MM.1S (cell line): ENCODE data around the gene CENPE.

Experiments used
- DNase-seq: peaks from one replicate; pipeline ENCODE4 v3.0.0-alpha.2; 2015
- H2AFZ ChIP-seq: fragments of 300-600 bp; sonication (generic); 2 replicates; pipeline ENCODE4 v1.6.0; 2016; ENCODE audit warnings: antibody characterized with exemption, low read length
- H3F3A ChIP-seq: fragments of 300-600 bp; sonication (generic); 2 replicates; pipeline ENCODE4 v1.6.1; 2016; ENCODE audit warnings: mild to moderate bottlenecking, antibody characterized with exemption, low read length, moderate library complexity, mixed read lengths; ENCODE audit not compliant: insufficient read depth
- H3K27ac ChIP-seq: fragments of 300-600 bp; sonication (generic); 2 replicates; pipeline ENCODE4 v1.5.1; 2016; ENCODE audit warnings: mild to moderate bottlenecking, low read length
- H3K27me3 ChIP-seq: fragments of 300-600 bp; sonication (generic); replicated peaks from 2 replicates; pipeline ENCODE4 v1.6.0; 2016; ENCODE audit warnings: low read length; ENCODE audit not compliant: insufficient read depth
- H3K36me3 ChIP-seq: fragments of 300-600 bp; sonication (generic); replicated peaks from 2 replicates; pipeline ENCODE4 v1.6.1; 2016; ENCODE audit warnings: mild to moderate bottlenecking, low read length, mixed read lengths; ENCODE audit not compliant: insufficient read depth
- H3K4me1 ChIP-seq: fragments of 300-600 bp; sonication (generic); 2 replicates; pipeline ENCODE4 v1.6.1; 2016; ENCODE audit warnings: low read length, mixed read lengths
- H3K4me2 ChIP-seq: fragments of 300-600 bp; sonication (generic); 2 replicates; pipeline ENCODE4 v1.6.0; 2016; ENCODE audit warnings: low read depth, low read length
- H3K4me3 ChIP-seq: fragments of 300-600 bp; sonication (generic); 2 replicates; pipeline ENCODE4 v1.5.1; 2016; ENCODE audit warnings: low read length, mixed read lengths
- H3K79me2 ChIP-seq: fragments of 300-600 bp; sonication (generic); 2 replicates; pipeline ENCODE4 v1.6.1; 2016; ENCODE audit warnings: mixed run types, low read length, mixed read lengths
- H3K9ac ChIP-seq: fragments of 300-600 bp; sonication (generic); 2 replicates; pipeline ENCODE4 v1.6.1; 2016; ENCODE audit warnings: low read length, mixed read lengths
- H3K9me2 ChIP-seq: fragments of 300-600 bp; sonication (generic); replicated peaks from 2 replicates; pipeline ENCODE4 v1.6.1; 2016; ENCODE audit warnings: mild to moderate bottlenecking, low read length, mixed read lengths; ENCODE audit not compliant: insufficient read depth
- H3K9me3 ChIP-seq: fragments of 300-600 bp; sonication (generic); replicated peaks from 2 replicates; pipeline ENCODE4 v1.6.1; 2016; ENCODE audit warnings: mild to moderate bottlenecking, low read length, mixed read lengths; ENCODE audit not compliant: insufficient read depth
- H4K20me1 ChIP-seq: fragments of 300-600 bp; sonication (generic); 2 replicates; pipeline ENCODE4 v1.6.1; 2016; ENCODE audit warnings: mild to moderate bottlenecking, low read length, moderate library complexity, mixed read lengths; ENCODE audit not compliant: insufficient read depth
- CTCF ChIP-seq: fragments of 300-600 bp; sonication (generic); IDR thresholded peaks from 2 replicates; pipeline ENCODE4 v1.5.1; 2016; ENCODE audit warnings: antibody characterized with exemption, low read length, mixed read lengths
- EZH2 ChIP-seq: fragments of 300-600 bp; sonication (generic); optimal IDR thresholded peaks from 2 replicates; pipeline ENCODE3; 2017; ENCODE audit warnings: low read depth, mild to moderate bottlenecking, antibody characterized with exemption, low read length, mixed read lengths
- EZH2phosphoT487 ChIP-seq: fragments of 300-600 bp; sonication (generic); IDR thresholded peaks from 2 replicates; pipeline ENCODE4 v1.6.1; 2018; ENCODE audit warnings: antibody characterized with exemption, low read length

Gene CENPE

GRCh38 chr4:103158760-103159159, 39.4 kb downstream of the CENPE start:
- Histone ChIP-seq H3K4me1 (peaks cover 17% of the 10 kb centered on the region; the same call in 1 of the 2 replicates), H4K20me1 (no peaks in the 10 kb centered on the region), H3K27ac (peak overlapping the region; percentile 72), H3K4me2 (peak overlapping the region; percentile 80), H3K9me3 (no peaks in the 10 kb centered on the region), H3K9ac (peak overlapping the region; percentile 50; the same call in 1 of the 2 replicates), H3K9me2 (no peaks in the 10 kb centered on the region), H3K27me3 (no peaks in the 10 kb centered on the region), H3K4me3 (peak overlapping the region; percentile 51), H3K36me3 (peaks cover 4% of the 10 kb centered on the region; the same call in 1 of the 2 replicates), H3F3A (peaks cover 11% of the 10 kb centered on the region), H3K79me2 (peaks cover 14% of the 10 kb centered on the region; the same call in 1 of the 2 replicates), H2AFZ (peak overlapping the region; percentile 56)
- TF ChIP-seq CTCF (no peak), EZH2 (no peak), EZH2phosphoT487 (no peak)
- peak; percentile 65 for DNase-seq

GRCh38 chr4:103156106-103156505, 42.0 kb downstream of the CENPE start:
- TF ChIP-seq EZH2, result no peak
- no peak for TF ChIP-seq CTCF
- no peak for TF ChIP-seq EZH2phosphoT487
- Histone ChIP-seq H3K9me3 (no peaks in the 10 kb centered on the region), H3K9me2 (no peaks in the 10 kb centered on the region), H3K79me2 (peaks cover 14% of the 10 kb centered on the region; the same call in 1 of the 2 replicates), H2AFZ (no peak overlapping the region), H3K27ac (no peak overlapping the region), H3F3A (peaks cover 11% of the 10 kb centered on the region), H3K4me1 (peaks cover 17% of the 10 kb centered on the region; the same call in 1 of the 2 replicates), H4K20me1 (no peaks in the 10 kb centered on the region), H3K9ac (no peak overlapping the region), H3K36me3 (peaks cover 4% of the 10 kb centered on the region), H3K27me3 (no peaks in the 10 kb centered on the region), H3K4me2 (no peak overlapping the region), H3K4me3 (no peak overlapping the region)
- no peak for DNase-seq

- Histone ChIP-seq H3K27ac (no peak overlapping the region), H3K4me3 (no peak overlapping the region), H3K4me2 (no peak overlapping the region), H3F3A (no peaks in the 10 kb centered on the region), H3K27me3 (no peaks in the 10 kb centered on the region), H2AFZ (no peak overlapping the region), H3K9me2 (no peaks in the 10 kb centered on the region), H3K36me3 (no peaks in the 10 kb centered on the region; the same call in none of the 2 replicates), H3K9ac (no peak overlapping the region), H3K79me2 (peaks cover 13% of the 10 kb centered on the region; the same call in 1 of the 2 replicates), H3K9me3 (no peaks in the 10 kb centered on the region), H3K4me1 (no peaks in the 10 kb centered on the region), H4K20me1 (no peaks in the 10 kb centered on the region)
- TF ChIP-seq EZH2 (no peak), CTCF (no peak)
- no peak for DNase-seq
These were observed 45.8 kb downstream of the CENPE start for GRCh38 chr4:103152381-103152780.
